Stimulated activated CD4-positive, alpha-beta T cell treated with anti-CD3 and anti-CD28 coated beads, Interleukin-2, amount 100 ng/mL, for 48 hours (primary cell): Measurements from ENCODE around the gene CCDC187.

ENCODE experiments used
- DNase-seq, 2 donors: peaks; one replicate each; pipeline ENCODE4 v3.0.0-alpha.2; 2020

CCDC187 gene

DNA sequence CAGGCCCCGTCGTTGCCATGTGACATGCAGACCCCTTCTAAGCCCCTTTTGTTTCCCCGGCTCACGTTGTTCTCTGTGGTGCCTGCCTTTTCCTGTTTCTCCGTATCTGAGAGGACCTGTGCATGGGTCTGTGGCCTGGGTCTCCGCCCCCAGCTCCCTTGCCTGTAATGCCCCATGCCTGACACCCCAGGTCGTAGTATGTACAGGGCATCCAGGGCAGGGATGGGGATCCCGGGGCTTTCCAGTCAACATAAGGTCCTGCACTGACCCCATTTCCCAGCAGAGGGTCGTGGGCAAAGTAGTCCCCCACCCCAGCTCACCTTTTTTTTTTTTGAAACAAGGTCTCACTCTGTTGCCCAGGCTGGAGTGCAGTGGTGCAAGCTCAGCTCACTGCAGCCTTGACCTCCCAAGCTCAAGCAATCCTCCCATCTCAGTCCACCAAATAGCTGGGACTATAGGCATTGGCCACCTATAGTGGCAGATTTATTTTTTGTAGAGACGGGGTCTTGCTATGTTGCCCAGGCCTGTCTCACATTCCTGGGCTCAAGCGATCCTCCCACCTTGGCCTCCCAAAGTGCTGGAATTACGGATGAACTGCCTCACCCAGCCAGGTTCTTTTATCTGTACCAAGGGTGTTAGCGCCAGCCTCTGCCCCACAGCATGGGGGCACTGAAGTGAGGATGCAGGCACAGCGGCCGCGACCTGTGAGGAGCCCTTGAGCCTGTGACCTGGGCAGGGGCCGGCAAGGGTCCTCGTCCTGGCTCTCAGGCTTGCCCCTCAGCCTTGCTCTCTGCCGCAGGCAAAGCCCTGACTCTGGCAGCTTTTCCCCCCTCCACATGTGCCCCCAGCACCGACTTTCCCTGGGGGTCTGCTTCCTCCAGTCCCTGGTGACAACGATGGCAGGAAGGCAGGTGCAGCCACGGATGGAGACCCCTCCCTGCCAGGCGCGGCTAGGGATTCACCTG is 39.2 kb downstream of the CCDC187 start:
- DNase-seq = no peak

DNA sequence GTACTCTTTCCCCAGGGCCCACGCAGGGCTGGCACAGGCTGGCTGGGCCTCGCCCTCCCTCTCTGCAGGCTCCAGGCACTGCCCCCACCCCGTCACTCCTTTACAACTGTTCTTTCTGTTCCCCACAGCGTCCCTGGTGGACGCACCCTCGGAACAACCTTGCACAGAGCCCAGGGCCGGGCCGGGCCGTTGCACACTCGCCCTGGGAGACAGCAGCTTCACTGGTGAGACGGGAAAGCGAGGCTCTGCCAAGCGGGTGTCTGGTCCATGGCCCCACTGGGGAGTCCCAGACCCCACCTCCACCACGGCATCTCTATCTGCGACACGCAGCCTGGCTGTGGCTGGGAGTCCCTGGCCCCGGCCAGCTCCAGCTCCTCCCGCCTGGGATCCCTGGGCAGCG is 39.9 kb downstream of the CCDC187 start:
- no peak for DNase-seq

DNA sequence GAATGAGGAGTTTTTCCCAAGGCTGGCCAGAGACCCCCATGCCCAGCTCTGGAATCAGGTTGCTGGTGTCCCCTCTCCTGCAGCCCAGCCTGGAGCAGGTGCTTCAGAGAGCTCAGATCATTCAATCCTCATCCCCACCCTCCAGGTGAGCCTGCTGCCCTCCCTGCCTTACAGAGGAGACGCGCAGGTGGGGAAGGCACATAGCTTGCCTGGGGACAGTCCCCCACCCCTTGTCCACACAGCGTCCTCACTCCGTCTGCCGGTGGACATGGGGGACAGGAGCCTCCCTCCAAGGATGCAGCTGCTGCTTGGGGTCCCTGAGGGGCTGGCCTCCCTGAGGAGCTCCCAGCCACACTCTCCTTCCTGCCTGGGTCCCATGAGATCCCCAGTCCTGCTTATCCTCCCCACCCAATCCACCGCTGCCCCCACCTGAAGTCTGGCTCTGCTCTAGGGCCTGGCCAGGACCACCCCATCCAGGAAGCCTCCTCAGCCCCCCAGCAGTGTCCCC is 41.2 kb downstream of the CCDC187 start:
- no peak for DNase-seq

DNA sequence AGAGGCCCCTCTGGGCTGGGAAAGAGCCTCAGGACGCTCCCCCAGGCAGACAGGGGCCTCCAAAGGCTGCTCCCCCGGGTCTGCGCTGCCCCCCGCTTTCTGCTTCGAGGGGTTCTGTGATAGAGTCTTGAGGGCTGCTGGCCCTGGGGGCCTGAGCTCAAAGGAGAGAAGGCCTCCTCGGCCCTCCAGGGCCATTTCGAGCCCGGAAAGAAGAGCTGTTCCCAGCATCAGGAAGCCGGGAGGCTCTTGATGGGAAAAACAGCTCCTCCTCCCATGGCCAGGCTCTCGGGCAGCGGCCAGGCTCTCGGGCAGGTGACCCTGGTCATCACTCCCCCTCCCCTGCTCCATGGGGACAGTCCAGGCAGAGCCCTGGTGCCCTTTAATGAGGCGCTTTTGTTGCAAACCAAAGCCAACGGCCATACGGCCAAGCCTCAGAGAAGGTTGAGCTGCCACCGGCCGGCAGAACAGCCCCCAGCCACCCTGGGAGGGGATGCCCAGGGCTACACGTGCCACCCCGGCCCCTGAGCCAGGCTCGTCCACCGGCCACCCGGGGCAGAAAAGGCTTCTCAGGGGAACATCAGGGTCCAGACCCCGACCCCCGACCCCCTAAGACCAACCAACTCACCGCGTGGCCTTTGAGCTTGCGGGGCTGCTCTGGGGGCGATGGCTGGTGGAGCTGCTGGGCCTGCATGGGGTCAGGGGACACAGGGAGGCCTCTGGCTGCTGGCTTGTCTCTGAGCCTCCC is 42.0 kb downstream of the CCDC187 start:
- no peak for DNase-seq

DNA sequence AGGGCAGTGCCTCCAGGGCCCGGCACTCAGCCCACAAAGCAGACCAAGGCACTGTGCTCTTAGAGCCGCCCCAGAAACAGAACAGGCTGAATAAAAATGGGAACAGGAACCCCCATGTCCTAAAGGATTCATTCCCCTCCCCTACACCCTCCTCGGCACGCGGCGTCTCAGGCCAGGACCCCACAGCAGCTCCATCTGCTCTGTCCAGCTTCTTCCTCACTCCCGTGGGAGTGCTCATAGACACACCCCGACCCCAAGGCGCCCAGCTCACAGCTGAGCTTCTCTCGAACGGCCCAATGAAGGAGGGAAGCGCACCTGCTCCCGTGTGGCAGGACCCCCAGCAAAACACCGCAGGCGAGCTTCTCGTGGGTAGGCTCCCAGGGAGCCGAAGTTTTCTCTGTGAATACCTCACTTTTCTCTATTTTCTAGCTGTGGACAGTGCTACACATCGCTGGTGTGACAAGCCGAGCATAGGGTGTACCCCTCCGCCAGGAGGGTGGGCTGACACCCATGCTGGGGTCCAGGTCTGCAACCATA is 42.9 kb downstream of the CCDC187 start:
- DNase-seq = no peak

DNA sequence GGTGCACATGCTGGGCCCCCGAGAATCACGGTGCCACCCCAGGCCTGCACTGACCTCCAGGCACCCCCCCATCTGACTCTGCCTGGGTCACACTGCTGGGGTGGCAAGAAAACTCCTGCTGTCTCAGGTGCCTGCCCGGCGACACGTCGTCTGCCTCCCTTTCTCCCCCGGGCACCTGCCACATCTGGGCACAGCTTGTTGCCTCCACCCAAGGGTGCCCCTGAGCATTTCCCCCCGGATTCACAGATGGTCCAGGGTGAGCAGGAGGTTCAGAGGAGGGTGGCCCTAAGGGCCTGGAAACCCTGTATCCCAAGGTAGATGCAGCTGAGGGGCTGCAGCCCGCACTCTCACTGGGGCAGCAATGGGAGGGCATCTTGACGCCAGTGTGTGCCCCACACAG is 43.4 kb downstream of the CCDC187 start:
- no peak for DNase-seq

DNA sequence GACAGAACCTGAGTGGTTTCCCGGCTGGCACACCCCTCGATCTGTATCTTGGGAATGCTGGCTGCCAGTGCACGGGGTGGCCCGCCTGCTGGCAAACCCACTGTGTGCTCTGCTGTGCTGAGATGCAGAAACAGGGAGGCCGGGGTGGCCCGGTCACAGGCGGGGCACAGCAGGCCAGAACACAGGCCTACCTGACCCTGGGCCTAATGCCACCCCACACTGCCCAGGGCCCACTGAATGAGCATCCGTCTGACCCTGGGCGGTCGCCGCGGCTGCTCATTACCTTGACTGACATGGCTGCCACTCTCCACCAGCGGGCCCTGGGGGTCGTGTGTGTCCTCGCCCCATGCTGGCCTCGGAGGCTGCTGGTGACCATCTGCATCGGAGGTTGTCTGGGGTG is 44.1 kb downstream of the CCDC187 start:
- no peak for DNase-seq

DNA sequence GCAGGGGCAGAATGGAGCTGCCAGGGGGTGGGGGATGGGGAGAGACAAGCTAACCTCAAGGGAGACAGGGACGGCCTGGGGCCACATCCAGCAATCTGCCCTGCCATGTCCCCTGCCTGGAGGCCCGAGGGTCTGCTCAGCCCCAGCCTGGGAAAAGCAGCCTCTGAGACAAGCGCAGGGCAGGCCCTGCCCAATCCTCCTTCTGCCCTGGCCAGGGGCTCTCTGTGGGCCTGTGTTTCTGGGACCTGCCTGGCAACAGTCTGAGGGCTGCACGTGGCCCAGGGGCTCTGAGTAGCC is 44.4 kb downstream of the CCDC187 start:
- DNase-seq = no peak

DNA sequence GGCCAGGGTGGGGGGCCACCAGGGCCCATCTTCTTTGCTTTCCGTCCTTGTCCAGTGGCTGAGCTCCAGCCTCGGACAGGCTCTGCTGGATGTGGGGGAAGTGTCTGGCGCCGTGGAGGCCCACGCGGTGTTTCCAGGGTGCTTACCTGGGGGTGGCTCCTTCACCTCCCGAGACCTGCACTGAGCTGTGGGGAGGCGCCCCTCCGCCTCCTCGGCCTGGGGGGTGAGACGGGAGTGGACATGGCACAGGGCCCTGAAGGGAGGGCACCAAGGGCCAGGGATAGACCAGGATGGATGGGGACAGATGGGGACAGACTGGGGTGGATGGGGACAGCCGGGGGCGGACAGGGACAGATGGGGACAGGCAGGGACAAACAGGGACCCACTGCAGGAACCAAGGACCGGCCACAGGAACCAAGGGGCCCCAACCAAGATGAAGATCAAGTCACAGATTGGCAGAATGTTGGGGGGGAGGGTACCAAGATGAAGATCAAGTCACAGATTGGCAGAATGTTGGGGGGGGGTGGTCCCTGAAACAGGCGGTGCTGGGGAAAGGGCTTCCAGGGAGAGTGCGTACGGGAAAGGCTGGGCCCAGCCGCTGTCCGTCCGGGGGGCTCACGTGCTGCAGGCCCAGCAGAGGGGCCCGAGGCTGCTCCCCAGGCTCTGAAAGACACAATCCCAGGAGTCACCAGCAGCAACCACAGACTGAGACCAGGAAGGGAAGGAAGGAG is 44.9 kb downstream of the CCDC187 start:
- no peak for DNase-seq

DNA sequence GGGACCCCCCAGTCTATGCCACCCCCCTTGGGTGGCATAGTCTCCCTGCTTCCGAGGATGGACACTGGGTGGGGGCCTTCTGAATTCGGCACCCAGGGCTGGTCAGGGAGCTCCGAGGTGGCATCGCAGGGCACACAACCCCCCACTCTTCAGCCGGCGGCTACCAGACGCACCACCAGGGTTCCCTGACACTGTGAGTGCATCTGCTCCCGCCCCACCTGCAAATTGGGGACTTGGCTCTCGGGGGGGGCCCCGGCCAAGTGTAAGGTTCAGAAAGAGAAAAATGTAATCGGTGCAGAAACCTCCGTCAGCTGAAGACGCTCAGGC is 45.6 kb downstream of the CCDC187 start:
- DNase-seq = no peak

DNA sequence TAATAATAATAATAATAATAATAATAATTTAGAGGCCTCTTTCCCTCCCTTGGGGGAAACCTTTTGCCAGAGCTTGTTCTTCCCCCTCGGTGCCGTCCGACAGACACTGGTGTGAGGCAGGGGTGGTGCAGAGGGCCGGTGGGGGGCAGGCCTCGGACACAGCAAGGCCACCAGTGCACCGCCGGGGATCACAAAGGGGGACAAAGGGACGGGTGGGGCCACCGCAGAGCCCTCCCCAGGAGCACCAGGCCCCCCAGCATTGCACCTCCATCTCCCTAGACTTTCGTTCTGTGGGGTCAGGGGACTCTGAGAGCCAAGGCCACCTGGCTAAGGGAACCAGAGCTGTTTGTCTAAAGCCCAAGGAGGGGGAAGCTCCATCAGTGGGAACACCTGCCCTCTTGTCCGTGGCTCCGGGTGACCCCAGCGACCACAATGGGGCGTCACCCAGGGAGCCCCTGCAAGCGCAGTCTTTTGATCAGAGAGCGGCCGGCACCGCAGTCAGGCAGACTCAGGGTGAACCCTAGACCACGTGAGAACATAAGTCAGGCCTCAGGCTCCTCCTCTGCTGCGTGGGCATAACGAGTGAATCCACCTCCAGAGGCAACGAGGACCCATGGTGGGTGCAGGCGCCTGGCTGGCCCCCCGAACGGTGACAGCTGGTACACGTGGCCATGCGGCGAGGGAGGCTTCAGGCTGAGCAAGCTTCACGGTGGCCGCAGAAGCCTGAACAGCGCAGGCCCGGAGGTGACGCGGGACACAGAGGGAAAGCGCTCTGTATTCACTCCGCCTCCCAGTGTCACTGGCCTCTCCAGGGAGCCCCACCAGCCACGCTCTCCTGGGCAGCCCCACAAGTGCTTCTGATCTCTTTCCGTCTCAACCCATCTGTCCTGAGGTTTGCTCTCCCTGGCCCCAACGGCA is 46.3 kb downstream of the CCDC187 start:
- no peak for DNase-seq

DNA sequence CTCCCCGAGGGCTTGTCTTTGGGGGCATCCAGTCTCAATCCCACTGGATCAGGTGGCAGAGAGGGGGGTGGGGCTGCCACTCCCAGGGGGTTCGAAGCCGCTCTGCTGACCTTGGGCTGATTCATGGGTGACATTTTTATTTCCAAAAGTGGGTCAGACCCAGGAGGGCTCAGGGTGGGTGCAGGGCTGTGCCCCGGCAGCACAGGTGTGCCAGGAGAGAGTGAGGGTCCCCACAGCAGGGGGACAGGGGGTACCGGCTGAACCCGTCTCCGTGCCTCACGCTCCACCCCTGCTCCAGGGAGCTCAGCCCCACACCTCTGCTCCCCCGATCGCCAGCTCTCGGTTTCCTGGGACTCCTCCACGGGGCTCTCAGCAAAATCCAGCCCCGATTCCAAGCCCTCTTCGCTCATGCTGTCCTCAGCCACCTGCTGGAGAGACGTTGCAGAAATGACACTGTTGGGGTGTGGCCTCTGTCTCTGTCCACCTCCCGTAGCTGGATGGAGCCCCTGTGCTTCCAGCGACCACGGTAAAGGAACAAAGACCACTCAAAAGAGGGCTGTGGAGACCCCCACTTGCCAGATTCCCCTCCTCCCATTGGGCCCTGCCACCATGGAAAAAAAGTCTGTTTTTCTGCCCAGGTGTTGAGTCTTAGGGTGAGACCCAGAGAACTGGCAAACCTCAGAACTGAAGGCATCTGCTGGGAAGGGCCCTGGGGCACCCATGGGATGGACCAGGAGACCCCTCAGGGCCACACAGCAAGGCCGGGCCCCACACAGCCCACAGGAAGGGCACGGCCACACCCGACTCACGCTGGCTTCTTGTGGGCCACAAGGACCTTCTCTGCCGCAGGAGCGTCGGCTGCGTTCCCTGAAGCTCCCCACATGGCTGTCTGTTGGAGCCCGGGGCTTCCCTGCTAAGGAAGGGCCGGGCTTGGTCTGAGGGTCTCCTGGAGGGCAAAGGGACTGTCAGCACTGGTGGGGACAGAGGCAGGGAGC is 47.7 kb downstream of the CCDC187 start:
- DNase-seq = no peak

DNA sequence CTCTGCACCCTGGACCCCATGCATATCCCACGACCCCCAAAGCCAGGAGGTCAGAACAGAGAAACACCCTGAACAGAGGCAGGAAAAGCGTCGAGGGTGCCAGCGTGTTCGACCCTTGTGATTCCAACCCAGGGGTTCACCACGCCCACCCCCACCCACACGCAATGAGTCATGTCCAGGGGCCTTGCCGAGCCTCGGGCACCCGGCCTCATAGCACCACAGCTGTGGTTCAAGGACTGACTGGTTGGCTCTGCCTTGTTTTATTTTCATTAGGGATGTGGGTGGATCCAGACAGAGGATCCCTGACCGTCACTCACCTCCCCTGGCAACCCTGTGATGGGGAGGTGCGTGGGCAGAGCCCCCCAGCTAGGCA is 48.7 kb downstream of the CCDC187 start:
- DNase-seq = no peak

DNA sequence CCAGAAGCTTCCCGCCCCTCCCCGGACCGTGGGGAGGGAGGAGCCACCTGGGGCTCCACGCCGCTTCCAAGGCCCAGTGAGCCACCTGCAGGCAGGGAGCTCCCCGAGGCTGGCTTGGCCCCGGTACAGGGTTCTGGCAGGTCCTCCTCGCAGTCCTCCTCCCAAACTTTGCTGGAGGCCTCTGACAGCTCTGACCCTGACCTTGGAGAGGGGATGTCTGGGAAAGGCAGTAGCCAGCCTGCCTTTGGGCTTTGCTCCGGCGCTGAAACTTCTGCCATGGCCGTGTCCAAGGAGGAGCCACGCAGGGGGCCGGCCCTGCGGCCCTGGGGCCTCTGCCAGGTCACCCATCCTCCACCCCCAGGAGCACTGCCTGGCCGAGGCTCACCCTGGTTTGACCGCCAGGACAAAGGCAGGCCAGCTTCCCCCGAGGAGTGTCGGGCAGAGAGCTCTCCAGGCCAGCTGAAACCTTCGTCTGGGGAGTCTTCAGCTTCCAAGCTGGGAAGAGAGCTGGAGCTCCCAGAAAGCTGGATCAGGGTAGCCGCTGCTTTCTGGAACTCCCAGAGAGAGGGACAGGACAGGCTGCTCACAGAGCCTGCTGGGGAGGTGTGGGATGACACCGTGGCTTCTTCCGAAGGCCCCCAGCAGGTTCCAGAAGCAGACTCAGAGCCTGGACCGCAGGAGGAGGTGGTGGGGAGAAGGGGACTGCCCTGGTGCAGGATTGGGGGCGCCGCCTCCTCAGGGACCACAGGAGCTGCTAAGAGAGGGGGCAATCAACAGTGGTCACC is 49.3 kb downstream of the CCDC187 start:
- no peak for DNase-seq

DNA sequence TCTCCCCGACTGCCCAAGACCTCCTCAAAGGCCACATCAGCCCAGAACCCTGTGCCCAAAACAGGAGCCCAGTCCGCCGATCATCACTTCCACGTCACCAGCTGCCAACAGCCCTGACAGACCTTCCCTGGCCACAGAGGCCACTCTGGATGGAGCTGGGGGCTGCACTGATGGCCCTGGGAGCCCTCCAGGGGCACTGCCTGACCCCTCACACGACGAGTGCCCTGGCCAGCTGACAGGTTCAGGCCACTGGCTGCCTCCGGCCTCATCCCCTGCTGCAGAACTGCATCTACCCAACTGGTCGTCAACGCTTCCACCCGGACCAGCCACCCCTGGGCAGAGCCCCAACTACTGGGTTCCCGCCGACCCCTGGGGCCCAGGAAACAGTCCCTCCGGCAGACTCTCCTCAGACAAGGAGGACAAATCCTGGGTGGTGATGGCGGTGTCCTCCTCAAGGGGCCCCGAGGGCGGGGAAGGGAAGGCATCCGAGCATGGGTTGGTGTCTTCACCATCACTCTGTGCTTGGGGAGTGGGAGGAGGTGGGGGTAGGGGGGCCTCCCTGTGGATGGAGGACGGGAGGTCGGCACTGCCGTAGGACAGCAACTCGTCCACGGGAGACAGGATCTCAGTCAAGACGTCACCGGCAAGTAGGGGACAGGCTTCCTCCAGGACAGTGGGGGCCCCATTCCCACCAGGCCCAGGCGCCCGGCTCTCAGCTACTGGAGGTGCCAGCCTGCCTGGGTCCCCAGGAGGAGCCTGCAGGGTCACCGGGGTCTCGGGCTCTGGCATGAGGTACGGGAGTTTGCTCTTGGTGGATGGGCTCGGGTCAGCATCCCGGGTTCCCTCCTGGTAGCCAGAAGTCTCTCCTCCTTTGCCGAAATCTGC is 50.4 kb downstream of the CCDC187 start:
- DNase-seq = no peak

DNA sequence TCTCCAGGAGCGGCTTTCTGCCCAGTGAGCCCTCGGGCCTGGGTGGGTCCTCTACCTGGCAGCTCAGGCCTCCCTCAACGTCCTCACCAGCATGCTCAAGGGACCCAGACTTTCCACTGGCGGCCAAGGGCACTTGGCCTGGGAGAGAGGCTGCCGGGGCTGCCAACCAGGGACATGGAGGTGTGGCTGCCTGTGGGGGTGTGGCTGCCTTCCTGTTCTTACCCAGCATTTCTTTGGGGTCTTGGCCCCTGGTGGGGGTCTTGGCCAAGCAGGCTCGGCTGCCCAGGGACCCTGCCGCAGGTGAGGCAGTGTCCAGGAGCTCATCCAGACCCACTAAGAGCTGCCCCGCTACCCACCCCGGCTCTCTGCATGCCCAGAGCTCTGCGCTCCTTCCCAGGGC is 51.0 kb downstream of the CCDC187 start:
- no peak for DNase-seq

DNA sequence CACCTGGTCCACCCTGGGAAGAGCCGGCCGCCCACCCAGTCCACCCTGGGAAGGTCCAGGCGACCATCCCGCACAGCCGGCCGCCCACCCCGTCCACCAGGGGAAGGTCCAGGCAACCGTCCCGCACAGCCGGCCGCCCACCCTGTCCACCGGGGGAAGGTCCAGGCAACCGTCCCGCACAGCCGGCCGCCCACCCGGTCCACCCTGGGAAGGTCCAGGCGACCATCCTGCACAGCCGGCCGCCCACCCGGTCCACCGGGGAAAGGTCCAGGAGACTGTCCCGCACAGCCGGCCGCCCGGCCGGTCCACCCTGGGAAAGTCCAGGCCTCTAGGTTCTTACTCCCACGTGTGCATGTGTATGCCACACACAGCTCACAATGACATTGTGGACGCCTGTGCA is 51.6 kb downstream of the CCDC187 start:
- no peak for DNase-seq

DNA sequence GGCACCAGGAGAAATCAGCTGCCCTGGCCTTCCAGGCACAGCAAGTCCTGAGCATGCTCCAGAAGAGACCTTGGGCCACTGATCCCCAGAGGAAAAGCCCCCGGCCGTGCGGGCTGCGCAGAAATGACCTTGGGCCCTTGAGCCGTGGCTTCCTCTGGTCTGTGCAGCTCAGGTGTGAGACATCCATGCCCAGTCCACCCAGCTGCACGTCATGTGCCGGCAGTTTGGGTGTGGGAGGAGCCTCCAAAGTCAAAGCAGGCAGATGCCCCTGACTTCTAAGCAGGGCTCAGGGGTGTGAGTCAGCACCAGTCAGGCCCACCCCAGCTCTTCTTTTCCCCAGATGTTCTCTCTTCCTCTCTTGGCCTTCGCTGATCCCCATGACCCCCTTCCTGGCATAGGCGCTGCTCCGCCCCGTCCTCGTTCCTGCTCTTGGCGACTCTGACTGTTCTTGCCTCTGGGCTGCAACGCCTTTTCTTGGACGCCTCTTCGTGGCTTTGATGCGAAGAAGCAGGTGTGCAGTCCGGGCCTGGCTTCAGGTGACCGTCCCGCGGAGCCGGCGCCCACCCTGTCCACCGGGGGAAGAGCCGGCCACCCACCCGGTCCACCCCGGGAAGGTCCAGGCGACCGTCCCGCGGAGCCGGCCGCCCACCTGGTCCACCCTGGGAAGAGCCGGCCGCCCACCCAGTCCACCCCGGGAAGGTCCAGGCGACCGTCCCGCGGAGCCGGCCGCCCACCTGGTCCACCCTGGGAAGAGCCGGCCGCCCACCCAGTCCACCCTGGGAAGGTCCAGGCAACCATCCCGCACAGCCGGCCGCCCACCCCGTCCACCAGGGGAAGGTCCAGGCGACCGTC is 52.4 kb downstream of the CCDC187 start:
- no peak for DNase-seq
